ENCODE measurements around the gene AUTS2.

DNA sequence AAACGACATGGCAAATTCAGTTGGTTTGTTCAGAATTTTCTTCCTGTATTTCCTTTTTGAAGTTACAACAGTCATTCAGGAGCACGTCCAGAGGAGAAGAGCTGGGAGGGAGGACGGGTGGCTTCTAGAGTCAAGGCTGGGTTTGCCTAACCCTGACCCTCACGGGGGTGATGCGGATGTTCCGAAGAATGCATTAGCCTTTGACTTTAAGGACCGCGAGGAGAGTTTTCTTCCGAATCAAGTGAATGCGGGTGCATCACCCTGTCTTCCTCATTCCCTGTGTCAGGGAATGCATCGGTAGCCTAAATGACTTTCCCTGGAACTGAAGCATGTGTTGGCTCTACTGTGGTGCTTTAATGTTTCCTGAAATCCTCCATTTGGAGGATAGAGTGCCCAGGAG, 1137.0 kb downstream of the AUTS2 start:
- TF ChIP-seq, protein P1, sequence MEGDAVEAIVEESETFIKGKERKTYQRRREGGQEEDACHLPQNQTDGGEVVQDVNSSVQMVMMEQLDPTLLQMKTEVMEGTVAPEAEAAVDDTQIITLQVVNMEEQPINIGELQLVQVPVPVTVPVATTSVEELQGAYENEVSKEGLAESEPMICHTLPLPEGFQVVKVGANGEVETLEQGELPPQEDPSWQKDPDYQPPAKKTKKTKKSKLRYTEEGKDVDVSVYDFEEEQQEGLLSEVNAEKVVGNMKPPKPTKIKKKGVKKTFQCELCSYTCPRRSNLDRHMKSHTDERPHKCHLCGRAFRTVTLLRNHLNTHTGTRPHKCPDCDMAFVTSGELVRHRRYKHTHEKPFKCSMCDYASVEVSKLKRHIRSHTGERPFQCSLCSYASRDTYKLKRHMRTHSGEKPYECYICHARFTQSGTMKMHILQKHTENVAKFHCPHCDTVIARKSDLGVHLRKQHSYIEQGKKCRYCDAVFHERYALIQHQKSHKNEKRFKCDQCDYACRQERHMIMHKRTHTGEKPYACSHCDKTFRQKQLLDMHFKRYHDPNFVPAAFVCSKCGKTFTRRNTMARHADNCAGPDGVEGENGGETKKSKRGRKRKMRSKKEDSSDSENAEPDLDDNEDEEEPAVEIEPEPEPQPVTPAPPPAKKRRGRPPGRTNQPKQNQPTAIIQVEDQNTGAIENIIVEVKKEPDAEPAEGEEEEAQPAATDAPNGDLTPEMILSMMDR (IDR thresholded peaks at IDR 0.05), result no peak
- TF ChIP-seq POLR2A (IDR thresholded peaks at IDR 0.05), result no peak
